D721Med (cell line): ENCODE measurements around the gene ICE2.

ENCODE experiments used
- DNase-seq: peaks from one replicate; pipeline ENCODE4 v3.0.0; 2011; ENCODE audit warnings: low spot score; ENCODE audit not compliant: insufficient read length
- FAIRE-seq: peaks from 2 replicates; lab custom pipeline; 2011; peaks lifted over from hg19 to GRCh38; lab: Jason Lieb, UNC
- CTCF ChIP-seq: IDR thresholded peaks from 2 replicates; pipeline ENCODE4 v1.5.1; 2012; ENCODE audit warnings: mild to moderate bottlenecking, control low read depth; ENCODE audit not compliant: insufficient read depth; ENCODE audit errors: missing control alignments

ICE2 gene

GRCh38 chr15:60511351-60512031 lies 32.5 kb upstream of the ICE2 start:
- no peak for DNase-seq
- FAIRE-seq = no peak

GRCh38 chr15:60510006-60510405 lies 31.1 kb upstream of the ICE2 start:
- peak; percentile 2 for TF ChIP-seq CTCF
- DNase-seq = no peak
- FAIRE-seq = no peak

More at GRCh38 chr15:60511351-60512031, 32.5 kb upstream of the ICE2 start:
- no peak for TF ChIP-seq CTCF

GRCh38 chr15:60509470-60509869 lies 30.5 kb upstream of the ICE2 start:
- no peak for DNase-seq
- TF ChIP-seq CTCF = no peak
- no peak for FAIRE-seq

- no peak for TF ChIP-seq CTCF
- no peak for DNase-seq
- FAIRE-seq = no peak
Measured at GRCh38 chr15:60508442-60508841, 29.5 kb upstream of the ICE2 start.

GRCh38 chr15:60507596-60508424 lies 28.9 kb upstream of the ICE2 start:
- peak; percentile 95 for TF ChIP-seq CTCF
- FAIRE-seq = peak; percentile 95

GRCh38 chr15:60496853-60497252 lies 17.9 kb upstream of the ICE2 start:
- FAIRE-seq = no peak
- TF ChIP-seq CTCF = no peak

More at GRCh38 chr15:60507596-60508424, 28.9 kb upstream of the ICE2 start:
- no peak for DNase-seq

More at GRCh38 chr15:60496853-60497252, 17.9 kb upstream of the ICE2 start:
- DNase-seq = no peak
